Trophoblast cell (in vitro differentiated cells and primary cell): ENCODE measurements around the gene FOXF1.

Experiments
- DNase-seq, 2 donors: peaks; one replicate each; pipeline ENCODE4 v3.0.0-alpha.2; 2016
- H2AFZ ChIP-seq: 2 replicates; pipeline ENCODE4 v1.6.1; 2013; ENCODE audit warnings: low read length, moderate library complexity, mild to moderate bottlenecking; ENCODE audit not compliant: insufficient read depth, poor library complexity
- H2AK5ac ChIP-seq: 2 replicates; pipeline ENCODE4 v1.6.1; 2013; ENCODE audit warnings: mild to moderate bottlenecking, low read length
- H2BK120ac ChIP-seq: 2 replicates; pipeline ENCODE4 v1.6.1; 2013; ENCODE audit warnings: low read length, mild to moderate bottlenecking, moderate library complexity; ENCODE audit not compliant: insufficient read depth, poor library complexity
- H2BK12ac ChIP-seq: 2 replicates; pipeline ENCODE4 v1.6.1; 2013; ENCODE audit warnings: mild to moderate bottlenecking, low read length, moderate library complexity
- H2BK5ac ChIP-seq: 2 replicates; pipeline ENCODE4 v1.6.1; 2013; ENCODE audit warnings: low read length, low read depth, moderate library complexity, mild to moderate bottlenecking; ENCODE audit not compliant: poor library complexity
- H3K14ac ChIP-seq: 2 replicates; pipeline ENCODE4 v1.6.1; 2013; ENCODE audit warnings: mild to moderate bottlenecking, low read length
- H3K18ac ChIP-seq: 2 replicates; pipeline ENCODE4 v1.6.1; 2013; ENCODE audit warnings: mild to moderate bottlenecking, low read length
- H3K23ac ChIP-seq: 2 replicates; pipeline ENCODE4 v1.6.1; 2013; ENCODE audit warnings: low read length
- H3K27ac ChIP-seq: 2 replicates; pipeline ENCODE4 v1.5.1; 2013; ENCODE audit warnings: low read depth, mild to moderate bottlenecking, inconsistent platforms, low read length, moderate library complexity
- H3K27me3 ChIP-seq: 2 replicates; pipeline ENCODE4 v1.6.1; 2013; ENCODE audit warnings: inconsistent platforms, mild to moderate bottlenecking, low read length, moderate library complexity; ENCODE audit not compliant: insufficient read depth
- H3K36me3 ChIP-seq, 2 experiments: 1 replicate in 1 of 2; 2 replicates in 1 of 2; pipeline ENCODE4 v1.6.1; 2013; ENCODE audit warnings: low read length in 2 of 2, mild to moderate bottlenecking in 2 of 2, moderate library complexity in 1 of 2; ENCODE audit not compliant: insufficient read depth in 2 of 2, control insufficient read depth in 1 of 2
- H3K4ac ChIP-seq: 2 replicates; pipeline ENCODE4 v1.6.1; 2013; ENCODE audit warnings: low read depth, mild to moderate bottlenecking, low read length, moderate library complexity
- H3K4me1 ChIP-seq, 2 experiments: 1 replicate in 1 of 2; 2 replicates in 1 of 2; pipeline ENCODE4 v1.6.1; 2013; ENCODE audit warnings: low read length in 2 of 2, mild to moderate bottlenecking in 2 of 2, moderate library complexity in 1 of 2; ENCODE audit not compliant: insufficient read depth in 2 of 2, control insufficient read depth in 1 of 2
- H3K4me2 ChIP-seq: 2 replicates; pipeline ENCODE4 v1.6.1; 2013; ENCODE audit warnings: inconsistent platforms, mild to moderate bottlenecking, low read length, moderate library complexity
- H3K4me3 ChIP-seq: 2 replicates; pipeline ENCODE4 v1.5.1; 2013; ENCODE audit warnings: mild to moderate bottlenecking, low read depth, low read length, inconsistent platforms
- H3K79me1 ChIP-seq: one replicate; pipeline ENCODE4 v1.6.1; 2013; ENCODE audit warnings: low read length
- H3K79me2 ChIP-seq: 2 replicates; pipeline ENCODE4 v1.6.1; 2013; ENCODE audit warnings: low read length, mild to moderate bottlenecking; ENCODE audit not compliant: control insufficient read depth, insufficient read depth, poor library complexity
- H3K9ac ChIP-seq: 2 replicates; pipeline ENCODE4 v1.6.1; 2013; ENCODE audit warnings: mild to moderate bottlenecking, low read length
- H3K9me3 ChIP-seq: 2 replicates; pipeline ENCODE4 v1.6.1; 2013; ENCODE audit warnings: low read depth, mild to moderate bottlenecking, control low read depth, inconsistent platforms, low read length; ENCODE audit not compliant: insufficient read depth
- H4K12ac ChIP-seq: 2 replicates; pipeline ENCODE4 v1.6.1; 2013; ENCODE audit warnings: low read depth, mild to moderate bottlenecking, low read length, moderate library complexity
- H4K8ac ChIP-seq: 2 replicates; pipeline ENCODE4 v1.6.1; 2013; ENCODE audit warnings: low read depth, mild to moderate bottlenecking, low read length, moderate library complexity
- H4K91ac ChIP-seq: one replicate; pipeline ENCODE4 v1.6.1; 2013; ENCODE audit warnings: low read depth, mild to moderate bottlenecking, low read length, moderate library complexity
- WGBS: extraction: QIAGEN DNeasy Blood & Tissue Kit; methylation state at CpG from one replicate; pipeline ENCODE4 v1.1.7; 2013; ENCODE audit warnings: missing lambda C conversion rate; ENCODE audit not compliant: insufficient read length, insufficient coverage; ENCODE audit errors: extremely low coverage; 5-methylcytosine and 5-hydroxymethylcytosine counted together

Gene FOXF1

GRCh38 chr16:86556576-86556975 lies 46.2 kb downstream of the FOXF1 start:
- H3K14ac ChIP-seq: no peak overlapping the region
- no peak for DNase-seq
- H2BK5ac ChIP-seq: no peak overlapping the region
- H3K4ac ChIP-seq: no peak overlapping the region
- H3K18ac ChIP-seq: no peak overlapping the region
- H3K4me2 ChIP-seq: no peak overlapping the region
- no peak overlapping the region for H2AFZ ChIP-seq
- H4K8ac ChIP-seq: peak overlapping the region; percentile 61
- H3K4me3 ChIP-seq: no peak overlapping the region
- no peak overlapping the region for H3K9ac ChIP-seq
- H2AK5ac ChIP-seq: no peak overlapping the region
- peaks cover 3 to 6% of the 10 kb centered on the region in 2 experiments for H3K4me1 ChIP-seq
- peaks cover 7% of the 10 kb centered on the region for H3K79me1 ChIP-seq
- H3K27me3 ChIP-seq: no peaks in the 10 kb centered on the region
- H3K79me2 ChIP-seq: peaks cover 3% of the 10 kb centered on the region
- H3K27ac ChIP-seq: no peak overlapping the region
- no peak overlapping the region for H2BK120ac ChIP-seq
- no peak overlapping the region for H2BK12ac ChIP-seq
- no peak overlapping the region for H4K12ac ChIP-seq
- no CpG with 5 or more reads among the region's 5 CpGs for WGBS
- no peak overlapping the region for H4K91ac ChIP-seq
- peaks cover 0 to 6% of the 10 kb centered on the region in 2 experiments for H3K36me3 ChIP-seq
- no peak overlapping the region for H3K23ac ChIP-seq
- H3K9me3 ChIP-seq: peaks cover 3% of the 10 kb centered on the region

GRCh38 chr16:86557587-86557986 lies 47.3 kb downstream of the FOXF1 start:
- H3K4me2 ChIP-seq: no peak overlapping the region
- H2BK5ac ChIP-seq: no peak overlapping the region
- no peak overlapping the region for H4K12ac ChIP-seq
- peaks cover 0 to 2% of the 10 kb centered on the region in 2 experiments for H3K36me3 ChIP-seq
- no peak overlapping the region for H3K14ac ChIP-seq
- H2BK120ac ChIP-seq: no peak overlapping the region
- no peak overlapping the region for H4K8ac ChIP-seq
- no peaks in the 10 kb centered on the region for H3K27me3 ChIP-seq
- H2AK5ac ChIP-seq: no peak overlapping the region
- no peak overlapping the region for H3K27ac ChIP-seq
- H4K91ac ChIP-seq: no peak overlapping the region
- H3K9ac ChIP-seq: no peak overlapping the region
- H3K4ac ChIP-seq: no peak overlapping the region
- H3K9me3 ChIP-seq: peaks cover 3% of the 10 kb centered on the region
- no peak for DNase-seq
- H3K4me3 ChIP-seq: no peak overlapping the region
- no CpG with 5 or more reads among the region's 4 CpGs for WGBS
- H3K79me2 ChIP-seq: peaks cover 3% of the 10 kb centered on the region
- H3K4me1 ChIP-seq: peaks cover 3 to 6% of the 10 kb centered on the region in 2 experiments
- no peak overlapping the region for H3K18ac ChIP-seq
- no peak overlapping the region for H3K23ac ChIP-seq
- H3K79me1 ChIP-seq: peaks cover 7% of the 10 kb centered on the region
- no peak overlapping the region for H2BK12ac ChIP-seq
- no peak overlapping the region for H2AFZ ChIP-seq

GRCh38 chr16:86558355-86559193 lies 48.2 kb downstream of the FOXF1 start:
- H3K79me2 ChIP-seq: peaks cover 3% of the 10 kb centered on the region
- H3K18ac ChIP-seq: no peak overlapping the region
- H3K23ac ChIP-seq: no peak overlapping the region
- H3K36me3 ChIP-seq: no peaks in the 10 kb centered on the region
- no peak overlapping the region for H3K27ac ChIP-seq
- DNase-seq: no peak
- H4K91ac ChIP-seq: no peak overlapping the region
- no peak overlapping the region for H2AK5ac ChIP-seq
- H2BK12ac ChIP-seq: no peak overlapping the region
- WGBS: no CpG with 5 or more reads among the region's 28 CpGs
- H3K9me3 ChIP-seq: peaks cover 3% of the 10 kb centered on the region
- H3K14ac ChIP-seq: no peak overlapping the region
- no peak overlapping the region for H2BK120ac ChIP-seq
- no peak overlapping the region for H4K12ac ChIP-seq
- no peak overlapping the region for H4K8ac ChIP-seq
- H3K4me3 ChIP-seq: no peak overlapping the region
- H3K27me3 ChIP-seq: no peaks in the 10 kb centered on the region
- H3K4ac ChIP-seq: no peak overlapping the region
- peaks cover 7% of the 10 kb centered on the region for H3K79me1 ChIP-seq
- peaks cover 3 to 6% of the 10 kb centered on the region in 2 experiments for H3K4me1 ChIP-seq
- peak overlapping the region; percentile 26 for H3K9ac ChIP-seq
- no peak overlapping the region for H2AFZ ChIP-seq
- H3K4me2 ChIP-seq: no peak overlapping the region
- no peak overlapping the region for H2BK5ac ChIP-seq

GRCh38 chr16:86559802-86560305 lies 49.5 kb downstream of the FOXF1 start:
- Histone ChIP-seq H3K79me2 (peaks cover under 1% of the 10 kb centered on the region), H4K8ac (no peak overlapping the region), H2BK120ac (no peak overlapping the region), H3K36me3 (no peaks in the 10 kb centered on the region), H3K4me3 (no peak overlapping the region), H3K23ac (no peak overlapping the region), H2BK5ac (no peak overlapping the region), H3K9me3 (peaks cover 3% of the 10 kb centered on the region), H3K9ac (no peak overlapping the region), H3K79me1 (peaks cover 5% of the 10 kb centered on the region), H3K4ac (no peak overlapping the region), H3K4me1 (peaks cover 3 to 6% of the 10 kb centered on the region in 2 experiments), H2BK12ac (no peak overlapping the region), H3K18ac (no peak overlapping the region), H2AFZ (no peak overlapping the region), H3K14ac (no peak overlapping the region), H3K27ac (no peak overlapping the region), H3K27me3 (peaks cover 9% of the 10 kb centered on the region), H4K12ac (no peak overlapping the region), H4K91ac (no peak overlapping the region), H3K4me2 (no peak overlapping the region), H2AK5ac (no peak overlapping the region)
- WGBS: no CpG with 5 or more reads among the region's 9 CpGs
- DNase-seq: no peak
